Gastroesophageal sphincter (tissue), 4 donors: Measurements from ENCODE around the gene TGFB1I1. TPM values are rescaled to one million over a fixed set of nuclear protein-coding genes. Genes with fewer than 3 reads are reported as not detected.
A peak's percentile ranks its signal among the peaks of the same experiment; 100 is the strongest.

ENCODE experiments used
- ATAC-seq: fragments of 150-250 bp; one replicate; pipeline ENCODE4 v1.9.1; 2016; ENCODE audit warnings: mild to moderate bottlenecking, moderate library complexity
- H3K27ac ChIP-seq, 4 donors: fragments of 200-600 bp; sonication (generic) in 3 of 4; 1 replicate in 3 of 4; 2 replicates in 1 of 4; pipeline ENCODE4 v1.5.1; 2016 to 2019
- H3K27me3 ChIP-seq: fragments of 200-600 bp; sonication (generic); one replicate; pipeline ENCODE4 v1.5.1; 2019
- H3K36me3 ChIP-seq, 2 donors: fragments of 200-600 bp; sonication (generic); one replicate each; pipeline ENCODE4 v1.5.1; 2019; ENCODE audit warnings: control low read depth in 1 of 2
- H3K4me1 ChIP-seq, 3 donors: fragments of 200-600 bp; sonication (generic); 1 replicate in 2 of 3; 2 replicates in 1 of 3; pipeline ENCODE4 v1.5.1; 2016 to 2019; ENCODE audit warnings: control low read depth in 2 of 3
- H3K4me3 ChIP-seq, 2 donors: fragments of 200-600 bp; sonication (generic); one replicate each; pipeline ENCODE4 v1.5.1; 2019; ENCODE audit warnings: mild to moderate bottlenecking in 1 of 2, moderate library complexity in 1 of 2
- H3K9me3 ChIP-seq, 3 donors: fragments of 200-600 bp; sonication (generic); one replicate each; pipeline ENCODE4 v1.5.1; 2017 to 2019; ENCODE audit warnings: control low read depth in 2 of 3
- CTCF ChIP-seq, 4 experiments: fragments of 200-600 bp in 2 of 4; fragments of 450-650 bp in 2 of 4; sonication (generic) in 1 of 4; IDR thresholded peaks; one replicate each; pipeline ENCODE4 v1.5.1; 2017 to 2019; ENCODE audit warnings: antibody characterized with exemption in 4 of 4, mild to moderate bottlenecking in 2 of 4, moderate library complexity in 2 of 4
- EP300 ChIP-seq: sonication (generic); formaldehyde crosslinking; IDR thresholded peaks from one replicate; pipeline ENCODE4 v1.6.1; 2017; ENCODE audit warnings: antibody characterized with exemption, mild to moderate bottlenecking
- POLR2A ChIP-seq, 2 donors: fragments of 450-650 bp; IDR thresholded peaks; one replicate each; pipeline ENCODE4 v1.6.1; 2017; ENCODE audit warnings: antibody characterized with exemption in 2 of 2, mild to moderate bottlenecking in 2 of 2, moderate library complexity in 1 of 2
- POLR2AphosphoS5 ChIP-seq: sonication (generic); formaldehyde crosslinking; IDR thresholded peaks from one replicate; pipeline ENCODE4 v1.6.1; 2017; ENCODE audit warnings: antibody characterized with exemption
- WGBS, 2 donors: methylation state at CpG; one replicate each; pipeline ENCODE4 v1.1.5; 2018; ENCODE audit warnings: low coverage in 1 of 2; 5-methylcytosine and 5-hydroxymethylcytosine counted together
- total RNA-seq, 4 donors: library from RNA; depleted of rRNA; stranded (reverse); fragments of >200 nt; gene quantifications; one replicate each; pipeline ENCODE4 v1.1.0, GENCODE V29; 2016

TGFB1I1 gene
- total RNA-seq, 4 donors from 2014 or later, result 157 to 438 (median 211) TPM

- TF ChIP-seq POLR2AphosphoS5 (peak; percentile 28), POLR2A (IDR thresholded peaks at IDR 0.05) (no peak), CTCF (IDR thresholded peaks at IDR 0.05) (peak in 1 of 4 experiments; percentile 19), EP300 (no peak)
- peaks cover 2 to 71% (median 14%) of the 10 kb centered on the region in 3 donors for H3K4me1 ChIP-seq
- peaks cover 0 to 64% of the 10 kb centered on the region in 2 donors for H3K36me3 ChIP-seq
- H3K27ac ChIP-seq, result peak overlapping the region in 3 of 4 donors; percentile 50 to 67 (median 64)
- peak overlapping the region in 1 of 2 donors; percentile 33 for H3K4me3 ChIP-seq
- H3K9me3 ChIP-seq, result no peaks in the 10 kb centered on the region
- no peaks in the 10 kb centered on the region for H3K27me3 ChIP-seq
- 61% methylated on average over 27 of the region's 67 CpGs; no CpG with 5 or more reads in 1 of the 2 donors for WGBS, 2 donors
- ATAC-seq, result no peak
Measured at GRCh38 chr16:31477220-31478216, 5.6 kb downstream of the TGFB1I1 start.

GRCh38 chr16:31478956-31479355, 7.0 kb downstream of the TGFB1I1 start:
- Histone ChIP-seq H3K4me1 (peaks cover 0 to 57% (median 8%) of the 10 kb centered on the region in 3 donors), H3K27me3 (no peaks in the 10 kb centered on the region), H3K36me3 (peaks cover 0 to 55% of the 10 kb centered on the region in 2 donors), H3K27ac (peak overlapping the region in 2 of 4 donors; percentile 11 to 19), H3K4me3 (no peak overlapping the region), H3K9me3 (no peaks in the 10 kb centered on the region)
- 67% methylated on average over 1 of the region's 3 CpGs; no CpG with 5 or more reads in 1 of the 2 donors for WGBS, 2 donors
- ATAC-seq, result no peak
- peak; percentile 34 for TF ChIP-seq POLR2AphosphoS5
- TF ChIP-seq CTCF (IDR thresholded peaks at IDR 0.05), result no peak
- no peak for TF ChIP-seq EP300
- TF ChIP-seq POLR2A (IDR thresholded peaks at IDR 0.05), result no peak

GRCh38 chr16:31479751-31480150, 7.8 kb downstream of the TGFB1I1 start:
- Histone ChIP-seq H3K27me3 (peaks cover 3% of the 10 kb centered on the region), H3K9me3 (no peaks in the 10 kb centered on the region), H3K27ac (peak overlapping the region in 2 of 4 donors; percentile 2 to 11), H3K4me3 (no peak overlapping the region), H3K4me1 (peaks cover 0 to 49% (median 8%) of the 10 kb centered on the region in 3 donors), H3K36me3 (peaks cover 0 to 47% of the 10 kb centered on the region in 2 donors)
- no peak for ATAC-seq
- TF ChIP-seq POLR2AphosphoS5, result no peak
- WGBS, 2 donors, result 48 to 52% methylated on average over 2 to 6 of the region's 9 CpGs

- H3K27ac ChIP-seq, result peak overlapping the region in 1 of 4 donors; percentile 2
- 13% methylated on average over 6 of the region's 7 CpGs; no CpG with 5 or more reads in 1 of the 2 donors for WGBS, 2 donors
Measured at GRCh38 chr16:31480851-31481536, 9.0 kb downstream of the TGFB1I1 start.

More at GRCh38 chr16:31480851-31481536, 9.0 kb downstream of the TGFB1I1 start:
- no peak overlapping the region for H3K4me3 ChIP-seq
- H3K36me3 ChIP-seq, result peaks cover 0 to 34% of the 10 kb centered on the region in 2 donors
- TF ChIP-seq CTCF (IDR thresholded peaks at IDR 0.05), result no peak
- no peak for TF ChIP-seq EP300
- peak; percentile 44 for TF ChIP-seq POLR2AphosphoS5
- no peak for TF ChIP-seq POLR2A (IDR thresholded peaks at IDR 0.05)
- no peak for ATAC-seq
- peaks cover 0 to 37% (median 7%) of the 10 kb centered on the region in 3 donors for H3K4me1 ChIP-seq
- H3K27me3 ChIP-seq, result peaks cover 14% of the 10 kb centered on the region
- no peaks in the 10 kb centered on the region for H3K9me3 ChIP-seq
